H1 (cell line): ENCODE results near the gene EIF3B.

Experiments
- EP300 ChIP-seq, 2 experiments: IDR thresholded peaks; 1 replicate in 1 of 2; 2 replicates in 1 of 2; pipeline ENCODE4 v1.6.1; 2011 to 2012; ENCODE audit warnings: low read depth in 2 of 2, low read length in 2 of 2, mild to moderate bottlenecking in 2 of 2, borderline replicate concordance in 1 of 2, inconsistent platforms in 1 of 2, moderate library complexity in 1 of 2
- JUN ChIP-seq: IDR thresholded peaks from 2 replicates; pipeline ENCODE4 v1.6.1; 2011; ENCODE audit warnings: low read depth, mild to moderate bottlenecking, improper control_type of control experiment, low read length
- RNF2 ChIP-seq: fragments of 200-900, 300-1000 bp; sonication (generic); IDR thresholded peaks from 2 replicates; pipeline ENCODE4 v1.7.1; 2016; ENCODE audit warnings: borderline replicate concordance, low read depth, mild to moderate bottlenecking, antibody characterized with exemption, low read length; ENCODE audit not compliant: poor library complexity, severe bottlenecking; ENCODE audit errors: missing control alignments
- TAF7 ChIP-seq: optimal IDR thresholded peaks from 2 replicates; pipeline ENCODE3; 2011; ENCODE audit warnings: low read depth, mild to moderate bottlenecking, inconsistent platforms, low read length, moderate library complexity, borderline replicate concordance
- TBP ChIP-seq: IDR thresholded peaks from 2 replicates; pipeline ENCODE4 v1.6.1; 2011; ENCODE audit warnings: low read depth, low read length, improper control_type of control experiment
- TF ChIP-seq, protein P1 (sequence below), 3 experiments: IDR thresholded peaks; 1 replicate in 2 of 3; 2 replicates in 1 of 3; pipeline versions ENCODE4 v1.5.1 to v1.6.1; 2011; ENCODE audit warnings: low read length in 3 of 3, mild to moderate bottlenecking in 3 of 3, inconsistent platforms in 2 of 3, low read depth in 1 of 3, moderate library complexity in 1 of 3; ENCODE audit not compliant: insufficient read depth in 1 of 3; ENCODE audit errors: control extremely low read depth in 1 of 3

DNA sequence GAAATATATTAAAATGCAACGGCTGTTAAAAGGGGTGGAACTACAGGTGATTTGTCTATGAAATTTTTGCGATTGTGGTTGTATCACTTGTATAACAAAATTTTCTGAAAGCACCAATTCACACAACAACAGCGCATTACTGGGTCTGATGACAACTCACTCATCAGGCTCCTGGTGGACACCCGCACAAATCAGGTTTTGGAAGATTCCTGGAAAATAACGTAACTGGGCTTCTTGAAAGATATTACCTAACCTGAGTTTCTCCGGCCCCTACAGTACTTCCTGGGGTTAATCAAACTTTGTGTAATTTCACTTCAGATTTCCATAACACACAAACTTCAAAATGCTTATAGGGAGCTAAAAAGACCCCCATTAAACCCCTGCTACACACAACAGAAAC, 47.9 kb upstream of the EIF3B start:
- TF ChIP-seq TAF7 (no peak), RNF2 (no peak), TBP (no peak), EP300 (IDR thresholded peaks at IDR 0.05; ENCODE audit: borderline replicate concordance in 1 of 2, low read depth in 2 of 2, low read length in 2 of 2) (no peak), JUN (no peak)
- TF ChIP-seq, protein P1, sequence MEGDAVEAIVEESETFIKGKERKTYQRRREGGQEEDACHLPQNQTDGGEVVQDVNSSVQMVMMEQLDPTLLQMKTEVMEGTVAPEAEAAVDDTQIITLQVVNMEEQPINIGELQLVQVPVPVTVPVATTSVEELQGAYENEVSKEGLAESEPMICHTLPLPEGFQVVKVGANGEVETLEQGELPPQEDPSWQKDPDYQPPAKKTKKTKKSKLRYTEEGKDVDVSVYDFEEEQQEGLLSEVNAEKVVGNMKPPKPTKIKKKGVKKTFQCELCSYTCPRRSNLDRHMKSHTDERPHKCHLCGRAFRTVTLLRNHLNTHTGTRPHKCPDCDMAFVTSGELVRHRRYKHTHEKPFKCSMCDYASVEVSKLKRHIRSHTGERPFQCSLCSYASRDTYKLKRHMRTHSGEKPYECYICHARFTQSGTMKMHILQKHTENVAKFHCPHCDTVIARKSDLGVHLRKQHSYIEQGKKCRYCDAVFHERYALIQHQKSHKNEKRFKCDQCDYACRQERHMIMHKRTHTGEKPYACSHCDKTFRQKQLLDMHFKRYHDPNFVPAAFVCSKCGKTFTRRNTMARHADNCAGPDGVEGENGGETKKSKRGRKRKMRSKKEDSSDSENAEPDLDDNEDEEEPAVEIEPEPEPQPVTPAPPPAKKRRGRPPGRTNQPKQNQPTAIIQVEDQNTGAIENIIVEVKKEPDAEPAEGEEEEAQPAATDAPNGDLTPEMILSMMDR (IDR thresholded peaks at IDR 0.05; ENCODE audit: control extremely low read depth in 1 of 3, insufficient read depth in 1 of 3, low read depth in 1 of 3, low read length in 3 of 3): no peak
